Right lobe of liver (tissue), 4 donors: Measurements from ENCODE around the gene AGK.

Experiments used
- CTCF ChIP-seq, 4 donors: fragments of 200-600 bp in 3 of 4; fragments of 450-650 bp in 1 of 4; IDR thresholded peaks; one replicate each; pipeline versions ENCODE4 v1.5.1 to v1.8.0; 2016 to 2022; ENCODE audit warnings: antibody characterized with exemption in 4 of 4, mild to moderate bottlenecking in 2 of 4
- POLR2A ChIP-seq: fragments of 450-650 bp; IDR thresholded peaks from one replicate; pipeline ENCODE4 v1.6.1; 2017; ENCODE audit warnings: antibody characterized with exemption, mild to moderate bottlenecking
- donor health status: DM: no; HTN: no; CAD: no.
- donor health status: DM: no; HTN: no; CAD: no.
- donor health status: DM: no; HTN: yes; CAD: no.

GRCh38 chr7:141590071-141590470, 38.9 kb downstream of the AGK start:
- no peak for TF ChIP-seq POLR2A
- no peak for TF ChIP-seq CTCF (IDR thresholded peaks at IDR 0.05)
